Hepatocyte (in vitro differentiated cells): Measurements from ENCODE around the gene VASH2. TPM values are rescaled to one million over a fixed set of nuclear protein-coding genes. Genes with fewer than 3 reads are reported as not detected.

Experiments used
- DNase-seq: peaks from one replicate; pipeline ENCODE4 v3.0.0-alpha.2; 2016; ENCODE audit warnings: low spot score
- H2AFZ ChIP-seq: fragments of 200-600 bp; sonication (generic); 2 replicates; pipeline ENCODE4 v1.6.0; 2016; ENCODE audit warnings: antibody characterized with exemption, mild to moderate bottlenecking
- H3K27ac ChIP-seq: fragments of 200-600 bp; sonication (generic); 2 replicates; pipeline ENCODE4 v1.5.1; 2016; ENCODE audit warnings: mild to moderate bottlenecking
- H3K27me3 ChIP-seq: fragments of 200-600 bp; sonication (generic); 2 replicates; pipeline ENCODE4 v1.6.1; 2016
- H3K36me3 ChIP-seq: fragments of 200-600 bp; sonication (generic); replicated peaks from 2 replicates; pipeline ENCODE4 v1.5.1; 2016; ENCODE audit warnings: low read depth; ENCODE audit not compliant: insufficient read depth
- H3K4me1 ChIP-seq: fragments of 200-600 bp; sonication (generic); 2 replicates; pipeline ENCODE4 v1.5.1; 2016; ENCODE audit warnings: mild to moderate bottlenecking, moderate library complexity; ENCODE audit not compliant: insufficient read depth
- H3K4me2 ChIP-seq: fragments of 200-600 bp; sonication (generic); 2 replicates; pipeline ENCODE4 v1.6.0; 2016
- H3K4me3 ChIP-seq: fragments of 200-600 bp; sonication (generic); 2 replicates; pipeline ENCODE4 v1.5.1; 2016; ENCODE audit warnings: mild to moderate bottlenecking
- H3K79me2 ChIP-seq: fragments of 200-600 bp; sonication (generic); 2 replicates; pipeline ENCODE4 v1.6.0; 2017; ENCODE audit warnings: mild to moderate bottlenecking
- H3K9me2 ChIP-seq: fragments of 200-600 bp; sonication (generic); replicated peaks from 2 replicates; pipeline ENCODE4 v1.6.0; 2017; ENCODE audit warnings: mild to moderate bottlenecking; ENCODE audit not compliant: insufficient read depth
- H3K9me3 ChIP-seq: fragments of 200-600 bp; sonication (generic); 2 replicates; pipeline ENCODE4 v1.5.1; 2016; ENCODE audit warnings: low read depth, mild to moderate bottlenecking
- H4K20me1 ChIP-seq: fragments of 200-600 bp; sonication (generic); 2 replicates; pipeline ENCODE4 v1.6.0; 2016; ENCODE audit warnings: mild to moderate bottlenecking; ENCODE audit not compliant: insufficient read depth, poor library complexity, severe bottlenecking
- EZH2 ChIP-seq: fragments of 200-600 bp; sonication (generic); IDR thresholded peaks from 2 replicates; pipeline ENCODE4 v1.6.1; 2016; ENCODE audit warnings: antibody characterized with exemption, mild to moderate bottlenecking, borderline replicate concordance
- EZH2phosphoT487 ChIP-seq: fragments of 200-600 bp; sonication (generic); IDR thresholded peaks from one replicate; pipeline ENCODE4 v1.6.1; 2018; ENCODE audit warnings: antibody characterized with exemption, mild to moderate bottlenecking, low read depth, moderate library complexity; ENCODE audit not compliant: unreplicated experiment, severe bottlenecking
- WGBS: methylation state at CpG from one replicate; pipeline ENCODE4 v1.1.6; 2016; ENCODE audit warnings: low lambda C conversion rate; ENCODE audit errors: missing lambda C conversion rate; 5-methylcytosine and 5-hydroxymethylcytosine counted together
- polyA plus RNA-seq: library from polyadenylated mRNA; unstranded; fragments of >200 nt; fragmentation: Nextera tagmentation; extraction: Ambion mirVana; gene quantifications from 2 replicates; pipeline ENCODE4 v1.2.1, GENCODE V29; 2016
- total RNA-seq: library from RNA; depleted of rRNA; stranded (reverse); fragments of >200 nt; gene quantifications from 2 replicates; pipeline ENCODE4 v1.2.3, GENCODE V29; 2014
- TF ChIP-seq, protein P1 (sequence below): fragments of 200-600 bp; sonication (generic); IDR thresholded peaks from 2 replicates; pipeline ENCODE4 v1.5.1; 2016; ENCODE audit warnings: antibody characterized with exemption, mild to moderate bottlenecking; ENCODE audit not compliant: poor library complexity

Gene VASH2
- total and polyA plus RNA-seq, 2 experiments from 2014 or later, result 3.0 to 3.6 TPM

- Histone ChIP-seq H2AFZ (no peak overlapping the region), H3K4me3 (no peak overlapping the region), H3K36me3 (no peaks in the 10 kb centered on the region), H3K79me2 (no peaks in the 10 kb centered on the region), H3K9me2 (no peaks in the 10 kb centered on the region), H3K4me1 (peaks cover 4% of the 10 kb centered on the region), H3K4me2 (no peak overlapping the region), H4K20me1 (no peaks in the 10 kb centered on the region), H3K9me3 (no peaks in the 10 kb centered on the region), H3K27me3 (no peaks in the 10 kb centered on the region), H3K27ac (no peak overlapping the region)
- DNase-seq, result no peak
- 61% methylated on average over 9 of the region's 9 CpGs for WGBS
- TF ChIP-seq EZH2phosphoT487 (no peak), EZH2 (no peak)
- TF ChIP-seq, protein P1, sequence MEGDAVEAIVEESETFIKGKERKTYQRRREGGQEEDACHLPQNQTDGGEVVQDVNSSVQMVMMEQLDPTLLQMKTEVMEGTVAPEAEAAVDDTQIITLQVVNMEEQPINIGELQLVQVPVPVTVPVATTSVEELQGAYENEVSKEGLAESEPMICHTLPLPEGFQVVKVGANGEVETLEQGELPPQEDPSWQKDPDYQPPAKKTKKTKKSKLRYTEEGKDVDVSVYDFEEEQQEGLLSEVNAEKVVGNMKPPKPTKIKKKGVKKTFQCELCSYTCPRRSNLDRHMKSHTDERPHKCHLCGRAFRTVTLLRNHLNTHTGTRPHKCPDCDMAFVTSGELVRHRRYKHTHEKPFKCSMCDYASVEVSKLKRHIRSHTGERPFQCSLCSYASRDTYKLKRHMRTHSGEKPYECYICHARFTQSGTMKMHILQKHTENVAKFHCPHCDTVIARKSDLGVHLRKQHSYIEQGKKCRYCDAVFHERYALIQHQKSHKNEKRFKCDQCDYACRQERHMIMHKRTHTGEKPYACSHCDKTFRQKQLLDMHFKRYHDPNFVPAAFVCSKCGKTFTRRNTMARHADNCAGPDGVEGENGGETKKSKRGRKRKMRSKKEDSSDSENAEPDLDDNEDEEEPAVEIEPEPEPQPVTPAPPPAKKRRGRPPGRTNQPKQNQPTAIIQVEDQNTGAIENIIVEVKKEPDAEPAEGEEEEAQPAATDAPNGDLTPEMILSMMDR, result no peak
Observed at GRCh38 chr1:212917134-212917485, 33.2 kb upstream of the VASH2 start.

DNA sequence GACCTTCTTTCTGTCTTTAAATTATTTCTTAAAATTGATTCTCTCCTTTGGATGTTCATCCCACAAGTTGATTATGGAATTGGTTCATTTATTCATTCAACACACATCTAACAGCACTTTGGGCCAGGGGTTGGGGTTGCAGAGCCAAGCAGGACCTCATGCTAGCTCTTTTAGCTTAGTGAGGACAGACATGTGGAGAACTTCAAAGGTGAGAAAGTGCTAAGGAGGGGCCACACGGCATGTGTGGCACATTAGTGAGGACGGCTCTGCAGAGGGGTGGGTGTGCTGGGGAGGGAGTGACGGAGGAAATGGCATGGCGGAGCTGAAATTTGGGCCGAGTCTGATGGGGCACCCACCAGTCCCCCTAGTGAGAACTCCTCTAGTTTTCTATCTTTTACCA is 32.5 kb upstream of the VASH2 start:
- no peak overlapping the region for H3K4me3 ChIP-seq
- no peaks in the 10 kb centered on the region for H3K27me3 ChIP-seq
- H4K20me1 ChIP-seq, result no peaks in the 10 kb centered on the region
- H3K4me1 ChIP-seq, result peaks cover 4% of the 10 kb centered on the region
- WGBS, result 82% methylated on average over 5 of the region's 5 CpGs
- H3K9me2 ChIP-seq, result no peaks in the 10 kb centered on the region
- H3K36me3 ChIP-seq, result no peaks in the 10 kb centered on the region
- no peak overlapping the region for H3K4me2 ChIP-seq
- H3K9me3 ChIP-seq, result no peaks in the 10 kb centered on the region
- no peaks in the 10 kb centered on the region for H3K79me2 ChIP-seq
- no peak overlapping the region for H2AFZ ChIP-seq
- H3K27ac ChIP-seq, result no peak overlapping the region
- TF ChIP-seq EZH2phosphoT487, result no peak
- TF ChIP-seq EZH2, result no peak
- DNase-seq, result no peak

GRCh38 chr1:212918824-212919223 is 31.5 kb upstream of the VASH2 start:
- H2AFZ ChIP-seq, result no peak overlapping the region
- 74% methylated on average over 2 of the region's 2 CpGs for WGBS
- DNase-seq, result no peak
- TF ChIP-seq EZH2phosphoT487, result no peak
- TF ChIP-seq, protein P1, result no peak
- TF ChIP-seq EZH2, result no peak
- no peak overlapping the region for H3K4me2 ChIP-seq
- H3K4me3 ChIP-seq, result no peak overlapping the region
- H4K20me1 ChIP-seq, result no peaks in the 10 kb centered on the region
- H3K27ac ChIP-seq, result no peak overlapping the region
- no peaks in the 10 kb centered on the region for H3K79me2 ChIP-seq
- no peaks in the 10 kb centered on the region for H3K9me3 ChIP-seq
- H3K9me2 ChIP-seq, result no peaks in the 10 kb centered on the region
- H3K4me1 ChIP-seq, result peaks cover 4% of the 10 kb centered on the region
- H3K27me3 ChIP-seq, result no peaks in the 10 kb centered on the region
- H3K36me3 ChIP-seq, result no peaks in the 10 kb centered on the region

DNA sequence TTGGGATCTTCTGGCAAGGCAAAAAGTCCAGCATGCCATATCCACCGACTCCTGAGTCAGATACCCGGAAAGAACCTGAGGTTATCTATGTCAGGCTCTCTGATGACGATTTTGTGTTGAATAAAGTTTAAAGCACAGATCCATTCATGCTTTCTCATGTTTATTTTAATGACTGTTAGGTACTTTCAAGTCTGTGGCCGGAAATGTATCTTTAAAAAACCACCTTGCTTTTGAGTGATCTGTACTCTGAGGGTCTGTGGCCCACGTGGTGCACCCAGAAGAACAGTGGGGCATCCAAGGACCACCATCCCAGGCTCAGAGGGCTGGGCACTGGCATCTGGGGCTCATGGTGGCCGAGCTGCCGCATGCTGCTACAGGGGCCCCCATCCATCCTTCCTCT is 30.1 kb upstream of the VASH2 start:
- no peak overlapping the region for H3K4me2 ChIP-seq
- whole genome bisulfite sequencing, result 87% methylated on average over 7 of the region's 7 CpGs
- no peak overlapping the region for H3K4me3 ChIP-seq
- no peak overlapping the region for H3K27ac ChIP-seq
- no peaks in the 10 kb centered on the region for H3K9me2 ChIP-seq
- no peaks in the 10 kb centered on the region for H4K20me1 ChIP-seq
- DNase-seq, result no peak
- H3K4me1 ChIP-seq, result no peaks in the 10 kb centered on the region
- H3K9me3 ChIP-seq, result no peaks in the 10 kb centered on the region
- H3K36me3 ChIP-seq, result no peaks in the 10 kb centered on the region
- no peaks in the 10 kb centered on the region for H3K27me3 ChIP-seq
- TF ChIP-seq, protein P1, result no peak
- TF ChIP-seq EZH2phosphoT487, result no peak
- TF ChIP-seq EZH2, result no peak
- no peak overlapping the region for H2AFZ ChIP-seq
- no peaks in the 10 kb centered on the region for H3K79me2 ChIP-seq
